ENCODE data around the gene CASK.

The CASK gene

GRCh38 chrX:41958861-41959260 is 35.5 kb upstream of the CASK start:
- H3K27ac ChIP-seq: no peak overlapping the region
- no peaks in the 10 kb centered on the region for H3K4me1 ChIP-seq (ENCODE audit: control insufficient read depth in 1 of 2, insufficient read depth in 1 of 2, low read depth in 1 of 2, low read length in 1 of 2)
- no peaks in the 10 kb centered on the region for H3K36me3 ChIP-seq
- H3K27me3 ChIP-seq: no peaks in the 10 kb centered on the region
- H3K9me3 ChIP-seq: no peaks in the 10 kb centered on the region
- H3K4me3 ChIP-seq (ENCODE audit: low read depth in 1 of 2, low read length in 1 of 2): no peak overlapping the region
- TF ChIP-seq CTCF (IDR thresholded peaks at IDR 0.05): no peak

GRCh38 chrX:41956027-41956426 is 32.7 kb upstream of the CASK start:
- Histone ChIP-seq H3K9me3 (no peaks in the 10 kb centered on the region), H3K27ac (no peak overlapping the region)
- TF ChIP-seq CTCF (IDR thresholded peaks at IDR 0.05): no peak

GRCh38 chrX:41952102-41952501 is 28.7 kb upstream of the CASK start:
- Histone ChIP-seq H3K36me3 (no peaks in the 10 kb centered on the region), H3K4me1 (ENCODE audit: control insufficient read depth in 1 of 2, insufficient read depth in 1 of 2, low read depth in 1 of 2, low read length in 1 of 2) (no peaks in the 10 kb centered on the region), H3K27me3 (no peaks in the 10 kb centered on the region), H3K9me3 (no peaks in the 10 kb centered on the region), H3K27ac (no peak overlapping the region), H3K4me3 (ENCODE audit: low read depth in 1 of 2, low read length in 1 of 2) (no peak overlapping the region)
- TF ChIP-seq CTCF (IDR thresholded peaks at IDR 0.05): no peak

More at GRCh38 chrX:41956027-41956426, 32.7 kb upstream of the CASK start:
- Histone ChIP-seq H3K4me1 (ENCODE audit: control insufficient read depth in 1 of 2, insufficient read depth in 1 of 2, low read depth in 1 of 2, low read length in 1 of 2) (no peaks in the 10 kb centered on the region), H3K36me3 (no peaks in the 10 kb centered on the region), H3K27me3 (no peaks in the 10 kb centered on the region), H3K4me3 (ENCODE audit: low read depth in 1 of 2, low read length in 1 of 2) (no peak overlapping the region)

- no peak for TF ChIP-seq CTCF (IDR thresholded peaks at IDR 0.05)
- Histone ChIP-seq H3K4me3 (ENCODE audit: low read depth in 1 of 2, low read length in 1 of 2) (no peak overlapping the region), H3K9me3 (no peaks in the 10 kb centered on the region), H3K36me3 (no peaks in the 10 kb centered on the region), H3K27ac (no peak overlapping the region), H3K27me3 (no peaks in the 10 kb centered on the region), H3K4me1 (ENCODE audit: control insufficient read depth in 1 of 2, insufficient read depth in 1 of 2, low read depth in 1 of 2, low read length in 1 of 2) (no peaks in the 10 kb centered on the region)
Observed at GRCh38 chrX:41946989-41947612, 23.7 kb upstream of the CASK start.

- no peak overlapping the region for H3K4me3 ChIP-seq (ENCODE audit: low read depth in 1 of 2, low read length in 1 of 2)
- no peaks in the 10 kb centered on the region for H3K36me3 ChIP-seq
- no peaks in the 10 kb centered on the region for H3K27me3 ChIP-seq
- no peaks in the 10 kb centered on the region for H3K4me1 ChIP-seq (ENCODE audit: control insufficient read depth in 1 of 2, insufficient read depth in 1 of 2, low read depth in 1 of 2, low read length in 1 of 2)
- H3K27ac ChIP-seq: no peak overlapping the region
- no peaks in the 10 kb centered on the region for H3K9me3 ChIP-seq
- TF ChIP-seq CTCF (IDR thresholded peaks at IDR 0.05): no peak
Observed at GRCh38 chrX:41946235-41946634, 22.9 kb upstream of the CASK start.

All from neutrophil (primary cell).